Fibroblast of villous mesenchyme (primary cell): ENCODE data around the gene CCDC106. TPM values are rescaled to one million over a fixed set of nuclear protein-coding genes. Genes with fewer than 3 reads are reported as not detected.

Experiments
- DNase-seq: peaks from one replicate; pipeline ENCODE4 v3.0.0-alpha.2; 2010; ENCODE audit warnings: low read depth
- H3K4me3 ChIP-seq: 2 replicates; pipeline ENCODE4 v1.5.1; 2011; ENCODE audit warnings: low read depth, mild to moderate bottlenecking, low read length
- CTCF ChIP-seq: IDR thresholded peaks from 2 replicates; pipeline ENCODE4 v1.5.1; 2012; ENCODE audit warnings: low read depth, mild to moderate bottlenecking, low read length; ENCODE audit not compliant: insufficient read depth
- total RNA-seq: library from RNA; depleted of rRNA; stranded (reverse); fragments of >200 nt; gene quantifications from 2 replicates; pipeline ENCODE4 v1.2.3, GENCODE V29; 2012

CCDC106 gene
- total RNA-seq, 1 donor: 7.8 TPM

- no peak for TF ChIP-seq CTCF
- H3K4me3 ChIP-seq: peak overlapping the region; percentile 77
- DNase-seq: no peak
Measured at GRCh38 chr19:55656552-55656951, 8.5 kb downstream of the CCDC106 start.

GRCh38 chr19:55656988-55657747, 9.2 kb downstream of the CCDC106 start:
- peak overlapping the region; percentile 77 for H3K4me3 ChIP-seq
- no peak for DNase-seq
- TF ChIP-seq CTCF: no peak

- no peak overlapping the region for H3K4me3 ChIP-seq
- no peak for DNase-seq
- TF ChIP-seq CTCF: no peak
Measured at GRCh38 chr19:55658846-55659459, 10.9 kb downstream of the CCDC106 start.

- TF ChIP-seq CTCF: no peak
- no peak overlapping the region for H3K4me3 ChIP-seq
- no peak for DNase-seq
Measured at GRCh38 chr19:55659822-55660221, 11.8 kb downstream of the CCDC106 start.

- TF ChIP-seq CTCF: no peak
- no peak for DNase-seq
- H3K4me3 ChIP-seq: no peak overlapping the region
Measured at GRCh38 chr19:55660404-55660803, 12.4 kb downstream of the CCDC106 start.

GRCh38 chr19:55660991-55661390, 13.0 kb downstream of the CCDC106 start:
- no peak for DNase-seq
- TF ChIP-seq CTCF: no peak
- H3K4me3 ChIP-seq: no peak overlapping the region
